ENCODE results near the gene PIGX. TPM values are rescaled to one million over a fixed set of nuclear protein-coding genes. Genes with fewer than 3 reads are reported as not detected.

PIGX gene
- total and polyA plus RNA-seq, 2 of the 4 experiments (the other 2 are of a cell fraction) = 9.4 to 14.5 TPM

DNA sequence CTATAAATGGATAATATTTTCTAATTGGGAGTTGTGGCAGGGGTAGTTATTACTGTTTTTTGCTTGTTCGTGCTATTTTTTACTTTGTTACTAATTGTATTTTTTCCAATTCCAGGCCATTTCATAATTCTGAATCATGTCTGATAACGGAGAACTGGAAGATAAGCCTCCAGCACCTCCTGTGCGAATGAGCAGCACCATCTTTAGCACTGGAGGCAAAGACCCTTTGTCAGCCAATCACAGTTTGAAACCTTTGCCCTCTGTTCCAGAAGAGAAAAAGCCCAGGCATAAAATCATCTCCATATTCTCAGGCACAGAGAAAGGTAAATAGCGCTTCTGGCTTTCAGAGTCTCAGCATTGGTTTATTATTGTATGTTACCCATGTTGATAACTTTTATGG is 70.3 kb downstream of the PIGX start:
- no peak overlapping the region for H4K5ac ChIP-seq (ENCODE audit: low read depth, low read length)
- H3K79me1 ChIP-seq (ENCODE audit: low read depth in 1 of 2, low read length in 2 of 2) = peaks cover 31 to 70% of the 10 kb centered on the region in 2 experiments
- no peak overlapping the region for H2AK9ac ChIP-seq (replicated peaks; ENCODE audit: low read depth, low read length, poor library complexity)
- H2AFZ ChIP-seq (replicated peaks; ENCODE audit: low read length, poor library complexity) = no peak overlapping the region
- DNase-seq (no peak), ATAC-seq (ENCODE audit: low read depth) (no peak)
- peaks cover 41% of the 10 kb centered on the region for H4K20me1 ChIP-seq (ENCODE audit: insufficient read depth, low read length)
- H2AK5ac ChIP-seq (ENCODE audit: low read depth, low read length) = no peak overlapping the region
- H3K23ac ChIP-seq (ENCODE audit: low read depth, low read length) = no peak overlapping the region
- H3K4me1 ChIP-seq (ENCODE audit: control insufficient read depth, insufficient read depth, low read length) = peaks cover 10% of the 10 kb centered on the region
- no peak overlapping the region for H2BK5ac ChIP-seq (ENCODE audit: low read depth, low read length, poor library complexity, severe bottlenecking)
- no peak overlapping the region for H2BK20ac ChIP-seq (ENCODE audit: low read depth, low read length)
- H3K18ac ChIP-seq (ENCODE audit: low read depth, low read length) = no peak overlapping the region
- no peak overlapping the region for H3K9ac ChIP-seq (ENCODE audit: low read depth, low read length)
- H4K91ac ChIP-seq (ENCODE audit: insufficient read depth, low read depth, low read length) = no peak overlapping the region
- dilution Hi-C loops (cut with HindIII; ENCODE audit: low sequenced_read_pairs, unreplicated experiment) = no loop called here
- TF ChIP-seq MAZ (IDR thresholded peaks at IDR 0.05; ENCODE audit: borderline replicate concordance, low read depth, low read length) = no peak
- no peak for TF ChIP-seq MXI1 (IDR thresholded peaks at IDR 0.05; ENCODE audit: borderline replicate concordance, low read depth, low read length)
- TF ChIP-seq SMC3 (IDR thresholded peaks at IDR 0.05; ENCODE audit: low read depth, low read length) = no peak
- TF ChIP-seq POLR2A (IDR thresholded peaks at IDR 0.05; ENCODE audit: low read depth, low read length) = no peak
- no peak for TF ChIP-seq RFX5 (IDR thresholded peaks at IDR 0.05; ENCODE audit: low read depth, low read length)
- TF ChIP-seq FOS (IDR thresholded peaks at IDR 0.05; ENCODE audit: low read depth, low read length) = no peak
- no peak for TF ChIP-seq NFE2L2 (IDR thresholded peaks at IDR 0.05; ENCODE audit: low read depth, low read length)
- TF ChIP-seq RAD21 (IDR thresholded peaks at IDR 0.05; ENCODE audit: low read length) = no peak
- no peak for TF ChIP-seq USF2 (IDR thresholded peaks at IDR 0.05; ENCODE audit: low read depth, low read length)
- TF ChIP-seq BHLHE40 (IDR thresholded peaks at IDR 0.05; ENCODE audit: low read depth, low read length) = no peak
- TF ChIP-seq, protein P1, sequence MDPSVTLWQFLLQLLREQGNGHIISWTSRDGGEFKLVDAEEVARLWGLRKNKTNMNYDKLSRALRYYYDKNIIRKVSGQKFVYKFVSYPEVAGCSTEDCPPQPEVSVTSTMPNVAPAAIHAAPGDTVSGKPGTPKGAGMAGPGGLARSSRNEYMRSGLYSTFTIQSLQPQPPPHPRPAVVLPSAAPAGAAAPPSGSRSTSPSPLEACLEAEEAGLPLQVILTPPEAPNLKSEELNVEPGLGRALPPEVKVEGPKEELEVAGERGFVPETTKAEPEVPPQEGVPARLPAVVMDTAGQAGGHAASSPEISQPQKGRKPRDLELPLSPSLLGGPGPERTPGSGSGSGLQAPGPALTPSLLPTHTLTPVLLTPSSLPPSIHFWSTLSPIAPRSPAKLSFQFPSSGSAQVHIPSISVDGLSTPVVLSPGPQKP (IDR thresholded peaks at IDR 0.05; ENCODE audit: borderline replicate concordance, low read depth, low read length) = no peak
- TF ChIP-seq MAFK (IDR thresholded peaks at IDR 0.05; ENCODE audit: low read depth, low read length) = no peak
- TF ChIP-seq CEBPB (IDR thresholded peaks at IDR 0.05; ENCODE audit: low read depth, low read length) = no peak
- TF ChIP-seq CTCF (conservative IDR thresholded peaks at IDR 0.05; ENCODE audit: low read depth, low read length) = no peak
- no peak for TF ChIP-seq RCOR1 (IDR thresholded peaks at IDR 0.05; ENCODE audit: insufficient replicate concordance, low read length)
- TF ChIP-seq CHD1 (IDR thresholded peaks at IDR 0.05; ENCODE audit: low read depth, low read length) = no peak
- no peaks in the 10 kb centered on the region for H3K27me3 ChIP-seq (ENCODE audit: control insufficient read depth, insufficient read depth, low read length)
- peaks cover 10% of the 10 kb centered on the region for H3K36me3 ChIP-seq (ENCODE audit: control insufficient read depth, insufficient read depth, low read length)
- H3K9me3 ChIP-seq (ENCODE audit: control insufficient read depth, insufficient read depth, low read length) = peaks cover 3% of the 10 kb centered on the region; the same call in 1 of the 2 replicates
- peaks cover 8% of the 10 kb centered on the region for H3K9me1 ChIP-seq (ENCODE audit: insufficient read depth, low read length)
- H3K14ac ChIP-seq (replicated peaks; ENCODE audit: low read depth, low read length) = no peak overlapping the region
- ChIA-PET POLR2A (ENCODE audit: unreplicated experiment) (no interaction called here), CTCF (no interaction called here)
- H3K4me2 ChIP-seq (ENCODE audit: low read depth, low read length) = no peak overlapping the region
- WGBS, 2 experiments (ENCODE audit: extremely low coverage in 2 of 2, insufficient read length in 1 of 2) = 83% methylated on average over 1 of the region's 4 CpGs; no CpG with 5 or more reads in 1 of the 2 experiments
- no peak overlapping the region for H4K8ac ChIP-seq (ENCODE audit: low read depth in 2 of 2, low read length in 2 of 2)
- intact Hi-C loops (cut with micrococcal nuclease) = no loop called here
- no peak overlapping the region for H3K56ac ChIP-seq (ENCODE audit: extremely low read depth, insufficient read depth, low read length)
- BruUV-seq (replicated peaks) = no TSS peak
- no peak overlapping the region for H3K4me3 ChIP-seq (ENCODE audit: insufficient read depth, low read depth, low read length)
- H2BK15ac ChIP-seq (ENCODE audit: low read depth, low read length) = no peak overlapping the region
- H3K4ac ChIP-seq (ENCODE audit: low read depth, low read length) = no peak overlapping the region
- in situ Hi-C loops (cut with MboI; ENCODE audit: low sequenced_read_pairs) = no loop called here
- no peak overlapping the region for H3K27ac ChIP-seq (ENCODE audit: insufficient read depth, low read length)
- no peak overlapping the region for H2BK120ac ChIP-seq (ENCODE audit: low read depth, low read length)
